H1 (cell line): Measurements from ENCODE around the gene WWC2. TPM values are rescaled to one million over a fixed set of nuclear protein-coding genes. Genes with fewer than 3 reads are reported as not detected.

ENCODE experiments used
- CTCF ChIA-PET: fragments of 300-600 bp; sonication (Branson Sonifier 250); formaldehyde crosslinking; loops from one replicate; lab custom pipeline; 2021; ENCODE audit not compliant: partially characterized antibody; lab: Charles Lee
- POLR2A ChIA-PET: fragments of 300-600 bp; sonication (Branson Sonifier 250); formaldehyde crosslinking; loops from one replicate; lab custom pipeline; 2021; ENCODE audit warnings: inconsistent platforms; ENCODE audit not compliant: partially characterized antibody; lab: Charles Lee
- DNase-seq, 2 experiments: peaks; one replicate each; pipeline versions ENCODE4 v3.0.0 to v3.0.0-alpha.2; 2010 to 2022; ENCODE audit warnings: low spot score in 2 of 2, low read depth in 1 of 2, mixed read lengths in 1 of 2
- FAIRE-seq: peaks from 2 replicates; lab custom pipeline; 2011; peaks lifted over from hg19 to GRCh38; lab: Jason Lieb, UNC
- H2AFZ ChIP-seq: 2 replicates; pipeline ENCODE4 v1.8.1; 2012; ENCODE audit warnings: low read length, inconsistent platforms
- H2AK5ac ChIP-seq: 2 replicates; pipeline ENCODE4 v1.6.1; 2013; ENCODE audit warnings: low read depth, low read length
- H2BK120ac ChIP-seq: replicated peaks from 2 replicates; pipeline ENCODE3; 2013; ENCODE audit warnings: low read depth, low read length, inconsistent platforms
- H2BK12ac ChIP-seq: 2 replicates; pipeline ENCODE4 v1.6.1; 2013; ENCODE audit warnings: low read depth, low read length
- H2BK15ac ChIP-seq: 2 replicates; pipeline ENCODE4 v1.6.1; 2013; ENCODE audit warnings: low read length
- H2BK20ac ChIP-seq: 2 replicates; pipeline ENCODE4 v1.6.1; 2013; ENCODE audit warnings: low read length
- H2BK5ac ChIP-seq: 2 replicates; pipeline ENCODE4 v1.6.1; 2013; ENCODE audit warnings: low read depth, low read length
- H3K14ac ChIP-seq: 2 replicates; pipeline ENCODE4 v1.6.1; 2013; ENCODE audit warnings: inconsistent platforms; ENCODE audit not compliant: insufficient read length
- H3K18ac ChIP-seq: 2 replicates; pipeline ENCODE4 v1.6.1; 2013; ENCODE audit warnings: low read length; ENCODE audit errors: extremely low read depth
- H3K23ac ChIP-seq: 2 replicates; pipeline ENCODE4 v1.6.1; 2013; ENCODE audit warnings: inconsistent platforms; ENCODE audit not compliant: insufficient read length
- H3K23me2 ChIP-seq: 2 replicates; pipeline ENCODE4 v1.6.1; 2013; ENCODE audit warnings: low read depth, low read length
- H3K27ac ChIP-seq: 2 replicates; pipeline ENCODE4 v1.6.1; 2011; ENCODE audit warnings: low read depth, low read length, inconsistent platforms
- H3K27me3 ChIP-seq, 4 experiments: replicated peaks in 1 of 4; 1 replicate in 1 of 4; 2 replicates in 3 of 4; pipeline versions ENCODE4 v1.6.1 to v1.8.1; 2011 to 2013; ENCODE audit warnings: low read length in 3 of 4, mild to moderate bottlenecking in 3 of 4, inconsistent platforms in 2 of 4, mixed read lengths in 2 of 4, moderate library complexity in 1 of 4; ENCODE audit not compliant: control insufficient read depth in 3 of 4, insufficient read depth in 3 of 4; ENCODE audit errors: extremely low read depth in 1 of 4
- H3K36me3 ChIP-seq, 4 experiments: 2 replicates each; pipeline versions ENCODE4 v1.6.1 to v1.8.1; 2011 to 2013; ENCODE audit warnings: mild to moderate bottlenecking in 4 of 4, low read length in 3 of 4, moderate library complexity in 2 of 4, control low read depth in 1 of 4, inconsistent platforms in 1 of 4; ENCODE audit not compliant: insufficient read depth in 4 of 4, control insufficient read depth in 2 of 4
- H3K4ac ChIP-seq: replicated peaks from 2 replicates; pipeline ENCODE3; 2013; ENCODE audit warnings: low read length, low read depth, mixed read lengths, inconsistent platforms; ENCODE audit not compliant: insufficient read length
- H3K4me1 ChIP-seq, 4 experiments: replicated peaks in 1 of 4; 1 replicate in 1 of 4; 2 replicates in 3 of 4; pipeline versions ENCODE4 v1.6.1 to v1.8.1; 2011 to 2013; ENCODE audit warnings: low read length in 3 of 4, inconsistent platforms in 2 of 4, mixed read lengths in 1 of 4; ENCODE audit not compliant: insufficient read depth in 4 of 4, control insufficient read depth in 3 of 4
- H3K4me2 ChIP-seq, 2 experiments: 2 replicates each; pipeline versions ENCODE4 v1.6.1 to v1.8.1; 2011 to 2013; ENCODE audit warnings: low read depth in 2 of 2, low read length in 2 of 2, control low read depth in 1 of 2, inconsistent platforms in 1 of 2, mild to moderate bottlenecking in 1 of 2; ENCODE audit not compliant: insufficient read depth in 1 of 2
- H3K4me3 ChIP-seq, 4 experiments: fragments of 200-600, 300-600 bp in 1 of 4; sonication (generic), shearing (Covaris generic), sonication (Bioruptor Twin) in 1 of 4; 2 replicates each; pipeline versions ENCODE4 v1.5.1 to v1.8.1; 2011 to 2016; ENCODE audit warnings: low read length in 4 of 4, low read depth in 3 of 4, control low read depth in 2 of 4, inconsistent platforms in 2 of 4, mild to moderate bottlenecking in 2 of 4, mixed read lengths in 1 of 4, moderate library complexity in 1 of 4; ENCODE audit not compliant: insufficient read depth in 2 of 4; ENCODE audit errors: extremely low read depth in 1 of 4
- H3K56ac ChIP-seq: replicated peaks from 2 replicates; pipeline ENCODE3; 2013; ENCODE audit warnings: low read depth, mild to moderate bottlenecking, mixed read lengths, low read length, inconsistent platforms; ENCODE audit not compliant: insufficient read length
- H3K79me1 ChIP-seq: 2 replicates; pipeline ENCODE4 v1.6.1; 2013; ENCODE audit warnings: low read depth, low read length, control low read depth
- H3K79me2 ChIP-seq, 2 experiments: 2 replicates each; pipeline versions ENCODE4 v1.6.1 to v1.8.1; 2012 to 2013; ENCODE audit warnings: low read length in 2 of 2, mild to moderate bottlenecking in 2 of 2, inconsistent platforms in 1 of 2; ENCODE audit not compliant: insufficient read depth in 2 of 2, control insufficient read depth in 1 of 2
- H3K9ac ChIP-seq, 4 experiments: replicated peaks in 1 of 4; 1 replicate in 1 of 4; 2 replicates in 3 of 4; pipeline versions ENCODE4 v1.6.1 to v1.8.1; 2011 to 2013; ENCODE audit warnings: low read depth in 3 of 4, low read length in 3 of 4, control low read depth in 2 of 4, mild to moderate bottlenecking in 2 of 4, moderate library complexity in 2 of 4, inconsistent platforms in 1 of 4; ENCODE audit errors: extremely low read depth in 1 of 4
- H3K9me3 ChIP-seq, 2 experiments: 2 replicates each; pipeline versions ENCODE4 v1.6.1 to v1.8.1; 2012 to 2013; ENCODE audit warnings: mild to moderate bottlenecking in 2 of 2, moderate library complexity in 2 of 2, control low read depth in 1 of 2, inconsistent platforms in 1 of 2, low read depth in 1 of 2, low read length in 1 of 2, mixed read lengths in 1 of 2; ENCODE audit not compliant: insufficient read depth in 2 of 2
- H4K20me1 ChIP-seq, 2 experiments: replicated peaks in 1 of 2; 2 replicates each; pipeline versions ENCODE3 to v1.8.1; 2011 to 2013; ENCODE audit warnings: inconsistent platforms in 2 of 2, low read length in 2 of 2, mild to moderate bottlenecking in 1 of 2; ENCODE audit not compliant: insufficient read depth in 2 of 2, control insufficient read depth in 1 of 2
- H4K5ac ChIP-seq: 2 replicates; pipeline ENCODE4 v1.6.1; 2013; ENCODE audit warnings: low read length, low read depth, mixed read lengths, inconsistent platforms; ENCODE audit not compliant: insufficient read length
- H4K8ac ChIP-seq: 2 replicates; pipeline ENCODE4 v1.8.0; 2013; ENCODE audit warnings: mild to moderate bottlenecking, moderate library complexity, low read length, inconsistent platforms; ENCODE audit not compliant: insufficient read depth; ENCODE audit errors: extremely low read depth
- H4K91ac ChIP-seq: replicated peaks from 2 replicates; pipeline ENCODE3; 2013; ENCODE audit warnings: low read length, mixed read lengths, inconsistent platforms; ENCODE audit not compliant: insufficient read length
- KDM1A ChIP-seq: fragments of 200-600, 300-600 bp; sonication (generic); IDR thresholded peaks from 2 replicates; pipeline ENCODE4 v1.7.1; 2016; ENCODE audit warnings: mild to moderate bottlenecking, low read length, borderline replicate concordance
- MAFK ChIP-seq: IDR thresholded peaks from 2 replicates; pipeline ENCODE4 v1.6.1; 2012; ENCODE audit warnings: low read depth, mild to moderate bottlenecking, improper control_type of control experiment, low read length
- PHF8 ChIP-seq: fragments of 200-600 bp; sonication (generic); conservative IDR thresholded peaks from 2 replicates; pipeline ENCODE4 v1.7.1; 2012; ENCODE audit warnings: low read depth, mild to moderate bottlenecking, inconsistent platforms, low read length, moderate library complexity
- POLR2A ChIP-seq, 2 experiments: IDR thresholded peaks; 1 replicate in 1 of 2; 2 replicates in 1 of 2; pipeline ENCODE4 v1.6.1; 2011; ENCODE audit warnings: low read depth in 2 of 2, low read length in 2 of 2, mild to moderate bottlenecking in 2 of 2; ENCODE audit errors: control extremely low read depth in 1 of 2
- POU5F1 ChIP-seq: IDR thresholded peaks from 2 replicates; pipeline ENCODE4 v1.6.1; 2011; ENCODE audit warnings: low read depth, mild to moderate bottlenecking, low read length, moderate library complexity
- RFX5 ChIP-seq: IDR thresholded peaks from 2 replicates; pipeline ENCODE4 v1.6.1; 2011; ENCODE audit warnings: low read depth, low read length, improper control_type of control experiment, borderline replicate concordance
- SAP30 ChIP-seq: fragments of 300-600 bp; sonication (generic); IDR thresholded peaks from 2 replicates; pipeline ENCODE4 v1.7.1; 2012; ENCODE audit warnings: low read length, moderate library complexity, mild to moderate bottlenecking, inconsistent platforms; ENCODE audit not compliant: insufficient read depth, insufficient replicate concordance
- TAF1 ChIP-seq: IDR thresholded peaks from 2 replicates; pipeline ENCODE4 v1.6.1; 2011; ENCODE audit warnings: mild to moderate bottlenecking, low read depth, low read length
- WGBS, 2 experiments: shearing (Covaris generic) in 1 of 2; methylation state at CpG; one replicate each; pipeline versions ENCODE4 v1.1.6 to v1.1.7; 2013 to 2015; ENCODE audit warnings: low lambda C conversion rate in 2 of 2, mixed read lengths in 2 of 2, inconsistent platforms in 1 of 2, low coverage in 1 of 2, missing lambda C conversion rate in 1 of 2; ENCODE audit not compliant: insufficient replicate concordance in 2 of 2, insufficient coverage in 1 of 2, insufficient read length in 1 of 2; ENCODE audit errors: extremely low coverage in 1 of 2, missing lambda C conversion rate in 1 of 2; 5-methylcytosine and 5-hydroxymethylcytosine counted together
- polyA plus RNA-seq, 7 experiments: library from polyadenylated mRNA; depleted of rRNA in 3 of 7; stranded (reverse) in 5 of 7; unstranded in 2 of 7; fragments of >200 nt in 5 of 7; fragments of 200-250 nt in 2 of 7; gene quantifications; 1 replicate in 5 of 7; 2 replicates in 1 of 7; 4 replicates in 1 of 7; pipeline versions ENCODE4 v1.2.1 to v1.2.3, GENCODE V29; 2011 to 2013; ENCODE audit warnings: missing spikeins in 2 of 7, mixed read lengths in 2 of 7
- total RNA-seq: library from RNA; stranded (reverse); fragmentation: NEBNext Ultra II Directional; extraction: Animal tissue kit (Norgen Biotek cat#: 25700); gene quantifications from 2 replicates; pipeline ENCODE4 v1.2.1, GENCODE V29; 2021

The WWC2 gene
- total and polyA plus RNA-seq, 2 of the 8 experiments (the other 6 are each of a cell fraction or from before 2014, with no cell fraction given) = 17.6 to 135 TPM

GRCh38 chr4:183205709-183206108 lies 106.7 kb downstream of the WWC2 start:
- H4K8ac ChIP-seq = no peak overlapping the region
- no peak overlapping the region for H3K14ac ChIP-seq
- no peak for FAIRE-seq
- no peak overlapping the region for H2BK15ac ChIP-seq
- POLR2A ChIA-PET = interaction anchor here (1.2 kb wide), 1 partner anchor 9 kb away, joined by 3 read pairs; no protein-coding TSS in a partner anchor
- no peak for TF ChIP-seq TAF1
- TF ChIP-seq KDM1A = no peak
- no peak for TF ChIP-seq PHF8
- TF ChIP-seq POLR2A (IDR thresholded peaks at IDR 0.05; ENCODE audit: control extremely low read depth in 1 of 2, low read depth in 2 of 2, low read length in 2 of 2) = no peak
- TF ChIP-seq MAFK = no peak
- no peak for TF ChIP-seq RFX5
- no peak for TF ChIP-seq POU5F1
- no peak for TF ChIP-seq SAP30
- 85% methylated on average over 4 of the region's 4 CpGs; no CpG with 5 or more reads in 1 of the 2 experiments for WGBS, 2 experiments
- no peak overlapping the region for H4K5ac ChIP-seq
- H3K9me3 ChIP-seq = no peaks in the 10 kb centered on the region
- no peak overlapping the region for H3K4me2 ChIP-seq
- no peak overlapping the region for H2BK120ac ChIP-seq
- H2AFZ ChIP-seq = no peak overlapping the region
- H4K20me1 ChIP-seq = peaks cover 0 to 2% of the 10 kb centered on the region in 2 experiments
- H3K23ac ChIP-seq = no peak overlapping the region
- peaks cover 0 to 4% (median 0%) of the 10 kb centered on the region in 4 experiments; a peak in 1 of 7 replicates for H3K4me1 ChIP-seq
- peaks cover 8% of the 10 kb centered on the region for H3K79me1 ChIP-seq
- CTCF ChIA-PET = interaction anchor here (1.0 to 1.4 kb wide), 3 partner anchors 14 to 51 kb away, joined by 3 read pairs; no protein-coding TSS in a partner anchor
- no peak for DNase-seq
- H2BK12ac ChIP-seq = no peak overlapping the region
- peaks cover 0 to 69% of the 10 kb centered on the region in 2 experiments; a peak in 3 of 4 replicates for H3K79me2 ChIP-seq
- no peak overlapping the region for H3K18ac ChIP-seq
- H3K9ac ChIP-seq = no peak overlapping the region
- no peak overlapping the region for H4K91ac ChIP-seq
- no peak overlapping the region for H3K4me3 ChIP-seq
- H3K56ac ChIP-seq = no peak overlapping the region
- no peak overlapping the region for H3K4ac ChIP-seq
- no peaks in the 10 kb centered on the region for H3K27me3 ChIP-seq
- no peak overlapping the region for H2BK5ac ChIP-seq
- peaks cover 0 to 16% (median 6%) of the 10 kb centered on the region in 4 experiments; a peak in 5 of 8 replicates for H3K36me3 ChIP-seq
- H3K27ac ChIP-seq = no peak overlapping the region
- H2BK20ac ChIP-seq = no peak overlapping the region
- H2AK5ac ChIP-seq = no peak overlapping the region
- no peaks in the 10 kb centered on the region; the same call in 1 of the 2 replicates for H3K23me2 ChIP-seq
